ENCODE results near the gene TAS1R2. TPM values are rescaled to one million over a fixed set of nuclear protein-coding genes. Genes with fewer than 3 reads are reported as not detected.

Gene TAS1R2
- total and polyA plus RNA-seq, 9 donors, result not detected

DNA sequence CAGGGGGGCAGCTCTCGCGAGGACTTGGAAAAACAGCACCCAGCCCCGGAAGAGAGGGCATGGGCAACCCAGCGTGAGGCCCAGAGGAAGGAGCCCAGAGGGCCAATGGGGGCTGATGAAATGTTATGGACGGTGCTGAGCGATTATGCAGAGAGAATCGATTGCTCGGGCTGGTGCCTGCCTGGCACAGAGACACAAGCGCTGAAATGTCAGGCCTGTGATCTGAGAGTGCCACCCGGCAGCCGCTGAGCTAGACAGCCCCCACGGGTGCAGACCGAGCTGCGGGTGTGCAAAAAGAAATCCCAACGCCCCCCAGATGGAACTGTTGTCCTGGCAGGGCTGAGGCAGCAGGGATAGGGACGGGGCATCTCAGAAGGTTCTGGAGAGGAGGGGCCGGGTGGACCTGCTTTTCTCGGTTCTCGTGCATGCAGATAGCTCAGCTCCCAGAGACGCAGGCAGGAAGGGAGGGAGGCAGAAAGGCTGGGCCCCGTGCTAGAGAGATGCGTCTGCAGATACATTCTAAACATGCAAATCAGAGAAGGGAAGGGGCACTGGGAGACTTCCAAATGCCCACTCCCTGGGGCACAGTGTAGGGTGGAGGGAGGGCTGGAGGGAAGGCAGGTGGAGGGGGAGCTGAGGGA lies 41.5 kb downstream of the TAS1R2 start:
- intact Hi-C loops (cut with DNase I), result loop anchor here in 1 of 4 donors (10.0 kb wide), 1 partner anchor 1303 kb away; no protein-coding TSS in a partner anchor
- H3K27ac ChIP-seq, result no peak overlapping the region
- no peaks in the 10 kb centered on the region for H3K27me3 ChIP-seq
- TF ChIP-seq POLR2A (IDR thresholded peaks at IDR 0.05) (no peak), EP300 (IDR thresholded peaks at IDR 0.05) (no peak)
- TF ChIP-seq, protein P1, sequence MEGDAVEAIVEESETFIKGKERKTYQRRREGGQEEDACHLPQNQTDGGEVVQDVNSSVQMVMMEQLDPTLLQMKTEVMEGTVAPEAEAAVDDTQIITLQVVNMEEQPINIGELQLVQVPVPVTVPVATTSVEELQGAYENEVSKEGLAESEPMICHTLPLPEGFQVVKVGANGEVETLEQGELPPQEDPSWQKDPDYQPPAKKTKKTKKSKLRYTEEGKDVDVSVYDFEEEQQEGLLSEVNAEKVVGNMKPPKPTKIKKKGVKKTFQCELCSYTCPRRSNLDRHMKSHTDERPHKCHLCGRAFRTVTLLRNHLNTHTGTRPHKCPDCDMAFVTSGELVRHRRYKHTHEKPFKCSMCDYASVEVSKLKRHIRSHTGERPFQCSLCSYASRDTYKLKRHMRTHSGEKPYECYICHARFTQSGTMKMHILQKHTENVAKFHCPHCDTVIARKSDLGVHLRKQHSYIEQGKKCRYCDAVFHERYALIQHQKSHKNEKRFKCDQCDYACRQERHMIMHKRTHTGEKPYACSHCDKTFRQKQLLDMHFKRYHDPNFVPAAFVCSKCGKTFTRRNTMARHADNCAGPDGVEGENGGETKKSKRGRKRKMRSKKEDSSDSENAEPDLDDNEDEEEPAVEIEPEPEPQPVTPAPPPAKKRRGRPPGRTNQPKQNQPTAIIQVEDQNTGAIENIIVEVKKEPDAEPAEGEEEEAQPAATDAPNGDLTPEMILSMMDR (IDR thresholded peaks at IDR 0.05), result no peak
- 50 to 53% (median 51%) methylated on average over 22 of the region's 22 CpGs for WGBS, 3 donors
- no peak overlapping the region for H3K4me3 ChIP-seq
- DNase-seq, result no peak
- H3K36me3 ChIP-seq, result no peaks in the 10 kb centered on the region
- no peaks in the 10 kb centered on the region for H3K9me3 ChIP-seq
- H3K4me1 ChIP-seq (ENCODE audit: insufficient read depth), result no peaks in the 10 kb centered on the region

DNA sequence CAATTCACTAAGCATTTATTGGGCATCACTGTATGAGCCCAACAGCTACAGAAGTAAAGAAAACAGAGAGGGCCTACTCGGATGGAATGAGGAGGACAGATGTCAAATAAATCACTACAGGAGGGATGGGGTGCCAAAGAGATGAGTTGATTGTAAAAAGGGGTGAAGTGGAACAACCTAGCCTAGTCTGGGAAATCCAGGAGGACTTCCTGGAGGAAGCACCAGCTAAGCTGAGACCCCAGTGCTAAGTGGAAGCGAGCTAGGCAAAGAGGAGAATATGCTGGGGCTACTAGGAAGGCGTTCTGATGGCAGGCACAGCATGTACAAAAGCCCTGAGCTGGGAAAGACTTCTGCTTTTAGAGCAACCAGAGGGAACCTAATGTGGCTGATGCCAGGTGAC lies 42.1 kb downstream of the TAS1R2 start:
- no peak overlapping the region for H3K27ac ChIP-seq
- no peak overlapping the region for H3K4me3 ChIP-seq
- no peaks in the 10 kb centered on the region for H3K27me3 ChIP-seq
- no peak for TF ChIP-seq POLR2A (IDR thresholded peaks at IDR 0.05)
- H3K36me3 ChIP-seq, result no peaks in the 10 kb centered on the region
- intact Hi-C loops (cut with DNase I), result loop anchor here in 1 of 4 donors (10.0 kb wide), 1 partner anchor 1303 kb away; no protein-coding TSS in a partner anchor
- 69 to 78% (median 75%) methylated on average over 3 of the region's 3 CpGs for WGBS, 3 donors
- H3K9me3 ChIP-seq, result no peaks in the 10 kb centered on the region
- no peaks in the 10 kb centered on the region for H3K4me1 ChIP-seq (ENCODE audit: insufficient read depth)
- no peak for DNase-seq

DNA sequence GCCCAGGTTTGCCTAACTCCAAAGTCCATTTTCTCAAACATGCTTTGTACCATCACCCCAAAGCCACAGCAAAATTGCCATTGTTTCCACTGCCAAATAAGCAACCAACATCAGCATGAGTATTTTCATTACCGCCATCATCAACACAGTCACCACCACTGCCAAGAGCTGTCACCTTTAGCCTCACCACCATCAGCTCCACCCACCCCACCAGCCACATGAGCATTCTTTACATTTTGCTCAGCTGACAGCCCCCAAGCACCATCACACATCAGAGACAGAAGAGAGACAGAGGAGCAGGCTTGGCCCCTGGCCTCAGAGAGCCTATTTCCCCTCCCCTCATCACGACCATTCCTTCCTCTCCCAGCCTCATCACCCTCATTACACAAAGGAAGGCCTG lies 42.7 kb downstream of the TAS1R2 start:
- no peak for TF ChIP-seq EP300 (IDR thresholded peaks at IDR 0.05)
- TF ChIP-seq, protein P1 (IDR thresholded peaks at IDR 0.05), result no peak
- TF ChIP-seq POLR2A (IDR thresholded peaks at IDR 0.05), result no peak
- no peak for DNase-seq
- WGBS, 3 donors, result 60 to 67% (median 63%) methylated on average over 2 of the region's 2 CpGs

DNA sequence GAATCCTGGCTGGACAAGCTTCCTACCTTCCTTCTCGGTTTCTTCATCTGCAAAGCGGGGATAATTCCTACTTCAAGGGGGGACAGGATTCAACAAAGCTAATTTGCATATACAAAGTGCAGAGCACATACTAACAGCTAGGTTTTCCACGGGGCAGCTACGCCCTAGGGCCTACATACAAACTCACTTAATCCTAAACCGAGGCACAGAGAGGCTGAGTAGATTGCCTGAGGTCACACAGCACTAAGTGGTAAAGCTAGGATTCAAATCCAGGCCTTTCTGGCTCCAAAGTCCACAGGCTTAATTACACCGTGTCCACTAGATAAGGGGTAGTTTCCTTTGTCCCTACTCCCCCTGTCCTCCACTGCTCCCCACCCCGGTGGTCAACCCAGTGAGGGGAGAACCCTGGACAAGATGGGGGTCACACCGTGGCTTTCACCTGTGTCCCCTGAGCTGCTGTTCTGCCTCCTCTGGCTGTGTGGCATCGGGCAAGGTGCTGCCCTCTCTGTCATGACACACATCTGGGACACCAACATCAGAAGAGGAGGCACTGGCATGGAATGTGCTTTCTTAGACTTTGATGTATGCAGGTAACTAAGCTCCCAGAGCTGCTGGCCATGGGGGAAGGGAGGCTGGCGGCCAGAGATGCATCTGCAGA lies 44.5 kb downstream of the TAS1R2 start:
- H3K36me3 ChIP-seq, result no peaks in the 10 kb centered on the region
- no peaks in the 10 kb centered on the region for H3K4me1 ChIP-seq (ENCODE audit: insufficient read depth)
- 48 to 55% (median 49%) methylated on average over 10 of the region's 10 CpGs for WGBS, 3 donors
- no peaks in the 10 kb centered on the region for H3K9me3 ChIP-seq
- DNase-seq, result no peak
- no peak overlapping the region for H3K4me3 ChIP-seq
- no peaks in the 10 kb centered on the region for H3K27me3 ChIP-seq
- TF ChIP-seq EP300 (IDR thresholded peaks at IDR 0.05) (no peak), POLR2A (IDR thresholded peaks at IDR 0.05) (no peak)
- TF ChIP-seq, protein P1 (IDR thresholded peaks at IDR 0.05), result no peak
- intact Hi-C loops (cut with DNase I), result loop anchor here in 1 of 4 donors (10.0 kb wide), 1 partner anchor 1300 kb away; no protein-coding TSS in a partner anchor
- no peak overlapping the region for H3K27ac ChIP-seq

More for the DNA sequence above, 42.7 kb downstream of the TAS1R2 start:
- Histone ChIP-seq H3K4me3 (no peak overlapping the region), H3K27ac (no peak overlapping the region), H3K4me1 (ENCODE audit: insufficient read depth) (no peaks in the 10 kb centered on the region), H3K9me3 (no peaks in the 10 kb centered on the region), H3K27me3 (no peaks in the 10 kb centered on the region), H3K36me3 (no peaks in the 10 kb centered on the region)
- intact Hi-C loops (cut with DNase I), result loop anchor here in 1 of 4 donors (10.0 kb wide), 1 partner anchor 1302 kb away; no protein-coding TSS in a partner anchor

DNA sequence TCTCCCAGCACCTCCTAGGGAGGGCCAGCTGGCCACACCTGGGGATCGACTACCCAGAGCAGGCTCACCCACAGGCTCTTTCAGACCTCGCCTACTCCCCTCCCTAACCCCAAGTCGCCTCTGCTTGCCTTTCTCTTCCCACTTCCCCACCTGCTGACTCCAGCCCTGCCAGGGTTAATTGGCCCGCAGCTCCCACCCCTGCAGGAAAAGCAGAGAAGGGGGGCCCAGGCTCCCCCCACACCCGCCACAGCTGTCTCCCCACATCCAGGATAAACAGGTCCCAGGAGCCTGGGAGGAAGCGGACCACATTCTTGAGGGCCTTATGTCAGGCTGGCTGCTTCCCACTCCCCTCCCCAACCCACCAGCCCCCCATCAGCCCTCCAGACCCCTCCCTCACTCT lies 45.0 kb downstream of the TAS1R2 start:
- Histone ChIP-seq H3K27ac (no peak overlapping the region), H3K4me3 (no peak overlapping the region), H3K27me3 (no peaks in the 10 kb centered on the region), H3K4me1 (ENCODE audit: insufficient read depth) (no peaks in the 10 kb centered on the region), H3K9me3 (no peaks in the 10 kb centered on the region), H3K36me3 (no peaks in the 10 kb centered on the region)
- intact Hi-C loops (cut with DNase I), result loop anchor here in 1 of 4 donors (10.0 kb wide), 1 partner anchor 1300 kb away; no protein-coding TSS in a partner anchor
- DNase-seq, result no peak
- TF ChIP-seq, protein P1 (IDR thresholded peaks at IDR 0.05), result no peak
- TF ChIP-seq POLR2A (IDR thresholded peaks at IDR 0.05), result no peak
- no peak for TF ChIP-seq EP300 (IDR thresholded peaks at IDR 0.05)
- WGBS, 3 donors, result 14 to 19% (median 14%) methylated on average over 6 of the region's 6 CpGs
